Muscle layer of colon (tissue), 2 donors: ENCODE results near the gene JAG1.

ENCODE experiments used
- H3K27ac ChIP-seq: one replicate; pipeline ENCODE4 v1.7.0; 2013; ENCODE audit warnings: low read depth, mild to moderate bottlenecking, low read length, moderate library complexity
- H3K27me3 ChIP-seq, 2 donors: one replicate each; pipeline ENCODE4 v1.7.0; 2013; ENCODE audit warnings: low read length in 2 of 2, mild to moderate bottlenecking in 2 of 2; ENCODE audit not compliant: insufficient read depth in 2 of 2, control insufficient read depth in 1 of 2
- H3K36me3 ChIP-seq: one replicate; pipeline ENCODE4 v1.7.0; 2013; ENCODE audit warnings: mild to moderate bottlenecking, low read length; ENCODE audit not compliant: insufficient read depth
- H3K4me1 ChIP-seq: one replicate; pipeline ENCODE4 v1.7.0; 2013; ENCODE audit warnings: mild to moderate bottlenecking, low read length; ENCODE audit not compliant: insufficient read depth
- H3K4me3 ChIP-seq, 2 donors: one replicate each; pipeline ENCODE4 v1.7.0; 2013; ENCODE audit warnings: low read length in 2 of 2, low read depth in 1 of 2, mild to moderate bottlenecking in 1 of 2, moderate library complexity in 1 of 2
- H3K9ac ChIP-seq: one replicate; pipeline ENCODE4 v1.7.0; 2013; ENCODE audit warnings: low read length
- H3K9me3 ChIP-seq: one replicate; pipeline ENCODE4 v1.7.0; 2013; ENCODE audit warnings: mild to moderate bottlenecking, low read length
- donor health status: abdominal sarcoma.
- donor health status: Adenocarcinoma of cecum.

Gene JAG1

GRCh38 chr20:10641893-10642292, 31.9 kb downstream of the JAG1 start:
- peaks cover 79% of the 10 kb centered on the region for H3K36me3 ChIP-seq
- no peak overlapping the region for H3K27ac ChIP-seq
- no peaks in the 10 kb centered on the region for H3K27me3 ChIP-seq
- no peaks in the 10 kb centered on the region for H3K9me3 ChIP-seq
- H3K9ac ChIP-seq: no peak overlapping the region
- no peak overlapping the region for H3K4me3 ChIP-seq
- H3K4me1 ChIP-seq: peaks cover 29% of the 10 kb centered on the region

GRCh38 chr20:10641467-10641866, 32.3 kb downstream of the JAG1 start:
- Histone ChIP-seq H3K36me3 (peaks cover 74% of the 10 kb centered on the region), H3K27ac (no peak overlapping the region), H3K4me3 (no peak overlapping the region), H3K9me3 (no peaks in the 10 kb centered on the region), H3K9ac (no peak overlapping the region), H3K27me3 (no peaks in the 10 kb centered on the region), H3K4me1 (peaks cover 33% of the 10 kb centered on the region)

- no peaks in the 10 kb centered on the region for H3K9me3 ChIP-seq
- H3K9ac ChIP-seq: no peak overlapping the region
- H3K4me1 ChIP-seq: peaks cover 38% of the 10 kb centered on the region
- H3K27me3 ChIP-seq: no peaks in the 10 kb centered on the region
- H3K36me3 ChIP-seq: peaks cover 69% of the 10 kb centered on the region
- H3K27ac ChIP-seq: no peak overlapping the region
- no peak overlapping the region for H3K4me3 ChIP-seq
Observed at GRCh38 chr20:10640897-10641296, 32.9 kb downstream of the JAG1 start.

- Histone ChIP-seq H3K27ac (peak overlapping the region; percentile 37), H3K36me3 (peaks cover 60% of the 10 kb centered on the region), H3K9ac (no peak overlapping the region), H3K4me3 (no peak overlapping the region), H3K4me1 (peaks cover 48% of the 10 kb centered on the region), H3K27me3 (no peaks in the 10 kb centered on the region), H3K9me3 (no peaks in the 10 kb centered on the region)
Observed at GRCh38 chr20:10639737-10640556, 33.9 kb downstream of the JAG1 start.

- H3K4me3 ChIP-seq: no peak overlapping the region
- H3K4me1 ChIP-seq: peaks cover 55% of the 10 kb centered on the region
- peaks cover 52% of the 10 kb centered on the region for H3K36me3 ChIP-seq
- no peaks in the 10 kb centered on the region for H3K27me3 ChIP-seq
- peak overlapping the region; percentile 13 for H3K27ac ChIP-seq
- no peak overlapping the region for H3K9ac ChIP-seq
- H3K9me3 ChIP-seq: no peaks in the 10 kb centered on the region
Observed at GRCh38 chr20:10639077-10639736, 34.6 kb downstream of the JAG1 start.

- Histone ChIP-seq H3K27me3 (no peaks in the 10 kb centered on the region), H3K4me1 (peaks cover 55% of the 10 kb centered on the region), H3K36me3 (peaks cover 36% of the 10 kb centered on the region), H3K9ac (no peak overlapping the region), H3K4me3 (no peak overlapping the region), H3K27ac (peak overlapping the region; percentile 54), H3K9me3 (no peaks in the 10 kb centered on the region)
Observed at GRCh38 chr20:10637563-10637962, 36.2 kb downstream of the JAG1 start.

- Histone ChIP-seq H3K27ac (peak overlapping the region; percentile 54), H3K9me3 (no peaks in the 10 kb centered on the region), H3K27me3 (no peaks in the 10 kb centered on the region), H3K36me3 (peaks cover 32% of the 10 kb centered on the region), H3K4me1 (peaks cover 57% of the 10 kb centered on the region), H3K9ac (no peak overlapping the region), H3K4me3 (peak overlapping the region in 1 of 2 donors; percentile 15)
Observed at GRCh38 chr20:10637031-10637559, 36.7 kb downstream of the JAG1 start.

- Histone ChIP-seq H3K27ac (peak overlapping the region; percentile 54), H3K4me3 (peak overlapping the region in 1 of 2 donors; percentile 15), H3K9ac (no peak overlapping the region), H3K4me1 (peaks cover 57% of the 10 kb centered on the region), H3K36me3 (peaks cover 24% of the 10 kb centered on the region), H3K9me3 (no peaks in the 10 kb centered on the region), H3K27me3 (no peaks in the 10 kb centered on the region)
Observed at GRCh38 chr20:10636326-10636818, 37.4 kb downstream of the JAG1 start.

- Histone ChIP-seq H3K4me3 (no peak overlapping the region), H3K27ac (peak overlapping the region; percentile 54), H3K27me3 (no peaks in the 10 kb centered on the region), H3K4me1 (peaks cover 57% of the 10 kb centered on the region), H3K9me3 (no peaks in the 10 kb centered on the region), H3K36me3 (peaks cover 17% of the 10 kb centered on the region), H3K9ac (no peak overlapping the region)
Observed at GRCh38 chr20:10635476-10636208, 38.2 kb downstream of the JAG1 start.

GRCh38 chr20:10634683-10635411, 39.0 kb downstream of the JAG1 start:
- H3K4me1 ChIP-seq: peaks cover 57% of the 10 kb centered on the region
- H3K9ac ChIP-seq: no peak overlapping the region
- no peak overlapping the region for H3K27ac ChIP-seq
- no peaks in the 10 kb centered on the region for H3K9me3 ChIP-seq
- peaks cover 9% of the 10 kb centered on the region for H3K36me3 ChIP-seq
- no peaks in the 10 kb centered on the region for H3K27me3 ChIP-seq
- no peak overlapping the region for H3K4me3 ChIP-seq
